Activated CD4-positive, CD25-positive, alpha-beta regulatory T cell treated with anti-CD3 and anti-CD28 coated beads, Interleukin-2, amount 50 U/mL, for 24 hours (primary cell): Measurements from ENCODE around the gene SOHLH1.

ENCODE experiments used
- ATAC-seq, 2 donors: fragments of 150-1000 bp; cut with Tn5 transposase; one replicate each; pipeline ENCODE4 v1.10.0; 2021; ENCODE audit warnings: mild to moderate bottlenecking in 1 of 2, moderate library complexity in 1 of 2

The SOHLH1 gene

GRCh38 chr9:135701959-135702721, 2.9 kb upstream of the SOHLH1 start, which contains the start of gene KCNT1:
KCNT1 (plus strand) TSS chr9:135702185; CDS start chr9:135702259, 74 bp downstream.
- peak in 1 of 2 donors; percentile 53 for ATAC-seq

DNA sequence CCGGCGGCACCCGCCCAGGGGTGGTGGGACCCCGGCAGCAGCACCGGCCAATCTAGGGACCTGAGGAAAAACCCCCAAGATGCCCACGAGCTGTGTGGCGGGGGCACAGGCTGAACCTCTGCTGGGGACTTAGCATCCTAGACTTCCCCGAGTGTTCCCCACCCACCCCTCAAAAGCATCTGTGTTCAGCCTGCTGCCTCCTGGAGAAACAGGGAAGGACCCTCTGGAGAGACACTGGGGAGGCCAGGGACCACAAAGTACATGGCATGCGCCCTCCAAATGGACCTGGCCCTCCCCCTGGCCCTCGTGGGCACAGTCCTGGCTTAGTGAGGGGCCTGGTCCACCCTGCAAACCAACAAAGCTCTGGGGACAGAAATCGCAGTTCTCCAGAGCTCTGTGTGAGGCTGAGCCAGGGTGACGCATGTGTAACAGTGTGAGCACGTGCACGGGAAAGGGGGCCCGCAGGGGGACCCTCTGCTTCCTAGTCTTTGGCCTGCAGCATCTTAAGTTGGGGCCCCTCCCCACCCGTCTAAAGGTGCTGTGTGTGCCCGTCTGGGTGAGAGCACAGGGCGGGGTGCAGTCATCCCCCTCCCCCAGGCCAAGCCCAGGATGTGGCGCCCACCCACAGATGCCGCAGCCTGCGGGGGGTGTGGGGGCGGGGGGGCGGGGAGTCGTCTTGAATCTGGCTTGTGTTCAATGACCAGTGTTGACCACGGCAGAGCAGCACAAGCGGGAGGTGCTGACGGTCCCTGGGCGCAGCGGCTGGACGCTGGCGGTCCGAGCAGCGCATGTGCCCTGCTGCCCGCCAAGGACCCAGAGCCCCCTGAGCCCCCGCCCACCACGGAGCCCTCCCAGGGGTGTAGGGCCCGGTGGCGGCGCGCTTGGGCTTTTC, 2.0 kb upstream of the SOHLH1 start:
- ATAC-seq = peak in 1 of 2 donors; percentile 35

DNA sequence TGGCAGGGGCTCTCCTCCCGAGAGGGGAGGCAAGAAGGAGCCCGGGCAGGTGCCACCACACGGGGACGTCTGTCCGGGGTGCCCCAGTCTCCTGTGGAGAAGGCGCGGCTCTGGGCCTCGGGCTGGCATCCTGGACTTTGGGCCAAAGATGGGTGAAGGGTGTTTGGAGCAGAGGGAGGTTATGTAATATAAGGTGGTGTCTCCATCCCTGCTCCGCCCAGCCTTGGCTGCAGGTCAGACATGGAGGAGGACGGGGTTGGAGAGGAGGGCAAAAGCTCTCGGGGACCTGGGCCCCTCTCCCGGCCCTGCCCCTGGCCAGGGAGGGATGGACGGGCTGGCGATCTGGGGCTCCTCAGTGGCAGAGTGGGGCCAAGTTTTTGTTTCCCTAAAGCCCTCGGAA, 1.2 kb upstream of the SOHLH1 start:
- no peak for ATAC-seq

GRCh38 chr9:135698767-135699166, 514 bp downstream of the SOHLH1 start:
- no peak for ATAC-seq

- ATAC-seq = no peak
Observed at GRCh38 chr9:135698236-135698635, 1.0 kb downstream of the SOHLH1 start.

GRCh38 chr9:135697226-135697625, 2.1 kb downstream of the SOHLH1 start:
- ATAC-seq = no peak

GRCh38 chr9:135696446-135696845, 2.8 kb downstream of the SOHLH1 start:
- ATAC-seq = no peak

DNA sequence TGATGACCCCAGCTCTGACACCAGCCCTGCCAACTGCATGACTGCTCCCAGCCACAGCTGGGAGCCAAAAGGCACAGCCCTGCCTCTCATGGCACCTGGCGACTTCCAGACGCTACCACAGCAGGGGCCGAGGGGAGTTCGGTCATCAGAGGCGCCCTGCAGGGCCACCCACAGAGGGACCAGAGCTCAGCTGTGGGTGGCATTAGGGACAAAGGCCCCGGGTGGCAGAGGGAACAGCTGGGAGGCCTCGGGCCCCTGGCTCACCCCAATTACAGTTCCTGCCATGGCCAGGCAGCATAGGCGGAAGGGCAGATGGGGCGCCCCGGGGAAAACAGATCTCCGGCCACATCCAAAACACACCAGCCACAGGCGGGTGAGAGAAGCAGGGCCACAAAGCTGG, 3.6 kb downstream of the SOHLH1 start:
- ATAC-seq = no peak

DNA sequence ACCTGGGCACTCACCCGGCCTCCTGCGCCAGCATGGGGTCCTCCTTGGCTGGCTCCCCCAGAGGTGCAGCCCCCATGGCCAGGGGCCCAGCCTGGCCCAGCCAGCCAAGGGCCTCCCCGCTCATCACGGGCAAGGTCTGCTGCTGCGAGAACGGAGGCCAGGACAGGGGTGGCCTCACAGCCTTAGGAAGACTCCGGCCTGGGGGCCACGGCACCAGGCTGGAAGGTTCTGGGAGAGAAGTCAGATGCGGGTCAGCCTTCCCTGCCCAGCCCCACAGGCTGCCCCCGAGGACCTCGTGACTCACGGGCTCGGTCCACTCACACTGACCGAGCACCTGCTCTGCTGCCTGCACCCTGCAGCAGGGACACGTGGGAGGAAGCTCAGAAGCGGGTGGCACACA, 4.2 kb downstream of the SOHLH1 start:
- no peak for ATAC-seq

- ATAC-seq = no peak
Observed at GRCh38 chr9:135694414-135694813, 4.9 kb downstream of the SOHLH1 start.

DNA sequence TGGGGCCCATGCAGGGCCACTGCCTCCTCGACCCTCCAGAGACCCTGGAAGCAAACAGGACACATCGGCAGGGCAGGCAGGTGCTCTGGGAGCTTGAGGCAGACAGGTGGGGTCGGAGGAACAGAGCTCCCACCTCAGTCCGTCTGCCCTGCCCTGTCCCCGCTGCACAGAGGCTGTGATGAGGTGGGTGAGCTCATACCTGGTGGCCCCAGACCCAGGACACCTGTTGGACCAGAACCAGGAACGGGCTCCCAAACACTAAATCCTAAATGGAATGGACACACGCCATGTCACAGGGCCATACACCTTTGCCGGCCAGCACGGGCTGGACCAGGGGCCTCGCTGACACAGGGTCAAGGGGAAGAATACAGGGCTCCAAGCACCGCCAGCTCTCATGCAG, 5.5 kb downstream of the SOHLH1 start:
- no peak for ATAC-seq

GRCh38 chr9:135693265-135693664, 6.0 kb downstream of the SOHLH1 start:
- ATAC-seq = no peak

DNA sequence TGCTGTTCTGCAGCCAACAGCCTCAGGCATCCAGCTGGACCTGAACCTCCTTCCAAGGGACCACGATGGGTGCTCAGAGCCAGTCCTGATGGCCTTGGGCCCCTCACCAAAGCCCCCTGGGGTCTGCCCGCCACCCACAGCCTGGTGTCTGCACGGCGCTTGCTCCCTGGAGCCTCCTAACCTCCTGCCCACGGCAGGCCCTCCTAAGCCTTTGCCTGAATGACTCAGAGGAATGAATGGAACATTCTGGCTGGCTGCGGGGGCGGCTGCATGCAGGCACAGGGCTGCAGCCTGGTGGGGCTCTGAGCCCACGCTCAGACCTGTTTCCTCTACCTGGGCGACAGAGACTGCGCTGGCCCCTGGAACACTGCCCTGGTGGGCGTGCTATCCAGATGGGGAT, 6.9 kb downstream of the SOHLH1 start:
- ATAC-seq = no peak

- ATAC-seq = no peak
Observed at GRCh38 chr9:135690836-135691570, 8.3 kb downstream of the SOHLH1 start.

DNA sequence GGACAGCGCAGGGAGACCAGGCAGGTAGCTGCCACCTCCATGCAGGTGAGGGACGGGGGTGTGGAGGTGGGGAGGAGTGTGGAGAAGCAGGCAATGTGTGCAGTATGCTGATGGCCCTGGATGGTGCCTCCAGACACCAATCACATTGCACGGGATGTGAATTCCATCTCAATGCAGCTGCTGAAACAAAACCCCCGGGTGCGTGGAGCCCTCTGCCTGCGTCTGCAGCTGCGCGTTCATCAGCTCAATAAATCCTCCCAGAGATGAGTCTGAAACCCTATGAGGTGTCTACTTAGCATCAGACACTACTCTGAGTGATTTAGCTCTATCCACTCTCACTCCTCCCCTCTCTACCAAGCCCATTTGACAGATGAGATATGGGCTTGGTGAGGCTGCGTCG, 10.3 kb downstream of the SOHLH1 start:
- ATAC-seq = no peak

GRCh38 chr9:135687216-135687615, 12.1 kb downstream of the SOHLH1 start:
- ATAC-seq = no peak

- ATAC-seq = no peak
Observed at GRCh38 chr9:135684691-135685090, 14.6 kb downstream of the SOHLH1 start.

DNA sequence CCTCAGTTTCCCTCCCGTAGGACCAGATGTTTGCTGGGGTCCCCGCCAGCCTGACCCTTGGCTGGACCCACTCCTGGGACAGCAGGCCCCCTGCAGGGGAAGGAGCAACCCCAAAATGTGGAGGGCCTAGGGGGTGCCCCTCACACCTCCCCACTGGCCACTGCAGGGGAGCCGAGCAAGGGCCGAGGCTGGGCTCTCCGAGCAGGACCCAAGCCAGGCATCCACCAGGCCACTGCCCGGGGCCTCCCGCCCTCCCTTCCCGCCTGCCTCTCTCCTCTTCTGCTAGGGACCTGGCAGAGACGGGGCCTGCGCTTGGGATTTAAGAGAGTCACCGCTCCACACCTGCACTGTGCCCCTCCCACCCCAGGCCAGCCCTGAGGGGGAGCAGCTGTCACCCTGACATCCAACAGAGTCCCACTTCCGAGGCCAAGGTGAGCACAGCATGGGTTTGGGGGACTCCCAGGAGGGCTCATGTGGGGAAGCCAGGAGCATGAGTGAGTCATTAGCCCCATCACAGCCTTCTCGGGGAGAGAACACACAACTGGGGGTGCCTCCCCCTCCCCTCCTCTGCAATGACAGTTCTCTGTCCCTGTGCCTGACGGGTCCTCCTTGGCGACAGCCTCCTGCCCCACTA, 15.8 kb downstream of the SOHLH1 start:
- ATAC-seq = no peak

DNA sequence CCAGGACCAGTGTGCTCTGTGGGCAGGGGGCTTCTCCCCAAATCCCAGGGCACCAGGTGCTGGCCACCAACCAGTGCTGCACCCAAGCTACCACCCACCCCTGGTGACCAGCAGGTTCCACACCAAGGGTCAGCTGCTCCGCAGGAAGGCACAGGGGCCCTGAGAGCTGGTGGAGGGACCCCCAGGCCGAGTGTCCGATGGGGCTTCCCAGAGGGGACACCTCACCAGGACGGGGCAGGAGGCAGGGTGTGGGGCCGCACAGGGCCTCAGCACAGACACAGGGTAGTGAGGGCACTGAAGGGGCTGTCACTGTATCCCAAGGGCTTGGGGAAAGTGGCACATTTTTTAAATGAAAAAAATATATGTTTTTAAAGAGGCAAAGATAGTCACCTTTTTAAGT, 18.1 kb downstream of the SOHLH1 start:
- ATAC-seq = no peak

DNA sequence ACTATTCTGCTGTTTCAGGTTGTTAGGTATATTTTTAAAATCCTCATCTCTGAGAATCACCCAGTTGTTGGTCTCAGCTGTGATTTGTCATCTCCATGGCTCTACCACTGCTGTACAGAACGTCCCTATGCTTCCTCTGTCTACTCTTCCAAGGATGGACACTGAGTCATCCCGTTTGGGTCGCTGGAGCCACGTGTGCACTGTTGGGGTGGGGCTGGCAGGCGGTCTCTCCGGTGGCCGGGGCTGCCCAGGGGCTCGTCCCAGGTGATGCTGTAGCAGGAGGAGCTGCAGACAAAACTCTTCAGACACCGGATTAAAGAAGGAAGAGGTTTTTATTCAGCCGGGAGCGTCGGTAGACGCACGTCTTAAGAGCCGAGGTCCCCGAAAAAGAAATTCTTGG, 19.2 kb downstream of the SOHLH1 start:
- ATAC-seq = no peak

- no peak for ATAC-seq
Observed at GRCh38 chr9:135678236-135679017, 20.9 kb downstream of the SOHLH1 start.

DNA sequence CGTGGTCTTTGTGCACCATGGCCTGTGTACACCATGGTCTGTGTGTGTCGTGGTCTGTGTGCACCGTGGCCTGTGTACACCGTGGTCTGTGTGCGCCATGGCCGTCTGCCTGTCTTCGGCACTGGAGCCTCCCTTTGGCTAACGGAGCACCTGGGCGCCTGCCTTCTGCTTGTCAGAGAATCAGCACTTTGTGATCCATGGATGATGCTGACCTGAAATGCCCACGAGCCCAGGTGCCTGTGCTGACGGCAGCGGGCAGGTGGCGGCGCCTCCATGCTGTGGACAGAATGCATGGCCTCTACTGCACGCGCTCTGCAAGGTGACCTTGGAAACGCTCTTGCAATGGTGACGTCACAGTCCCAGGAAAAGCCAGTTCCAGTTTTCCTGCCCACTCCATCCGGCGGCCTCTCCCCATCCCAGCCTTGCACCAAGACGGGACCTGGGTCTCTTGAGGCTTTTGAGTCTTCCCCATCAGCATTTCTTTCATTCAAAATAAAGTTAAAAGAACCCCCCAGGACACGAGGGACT, 21.6 kb downstream of the SOHLH1 start:
- no peak for ATAC-seq
